ENCODE measurements around the gene SLC3A2.

The SLC3A2 gene

DNA sequence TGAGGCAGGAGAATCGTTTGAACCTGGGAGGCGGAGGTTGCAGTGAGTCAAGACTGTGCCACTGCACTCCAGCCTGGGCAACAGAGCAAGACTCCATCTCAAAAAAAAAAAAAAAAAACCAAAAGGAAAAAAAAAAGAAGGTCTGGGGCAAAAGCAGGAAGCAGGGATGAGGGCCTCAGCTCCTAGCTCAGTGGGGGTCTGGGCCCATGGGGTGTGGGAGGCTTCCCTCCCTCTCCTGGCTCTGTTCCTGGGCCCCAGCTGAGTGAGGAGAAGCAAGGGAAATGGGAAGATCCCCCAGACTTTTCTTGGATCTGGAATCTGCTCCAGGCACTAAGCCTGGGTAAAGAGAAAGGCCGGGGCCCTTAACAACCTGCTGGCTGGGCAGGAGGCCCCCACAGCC is 31.6 kb downstream of the SLC3A2 start:
- no peak for DNase-seq

DNA sequence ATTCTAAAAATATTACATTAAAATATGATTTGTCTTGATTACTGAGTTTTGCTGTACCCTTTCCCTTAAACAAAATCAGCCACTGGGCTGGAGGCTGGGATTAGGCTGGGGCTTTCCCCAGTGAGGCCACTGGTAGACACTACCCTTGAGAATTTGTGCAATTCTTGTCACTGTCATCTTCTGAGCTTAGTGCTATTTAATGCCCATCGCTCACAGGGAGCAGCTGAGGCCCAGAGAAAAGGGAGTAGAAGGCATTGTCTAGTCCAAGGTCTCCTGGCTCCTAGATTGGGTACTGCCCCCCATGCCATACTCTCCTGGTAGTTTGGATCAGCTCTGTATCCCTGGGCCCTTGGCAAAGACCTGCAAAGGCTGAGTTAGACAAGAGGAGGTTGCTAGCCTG is 33.7 kb downstream of the SLC3A2 start:
- no peak for DNase-seq

DNA sequence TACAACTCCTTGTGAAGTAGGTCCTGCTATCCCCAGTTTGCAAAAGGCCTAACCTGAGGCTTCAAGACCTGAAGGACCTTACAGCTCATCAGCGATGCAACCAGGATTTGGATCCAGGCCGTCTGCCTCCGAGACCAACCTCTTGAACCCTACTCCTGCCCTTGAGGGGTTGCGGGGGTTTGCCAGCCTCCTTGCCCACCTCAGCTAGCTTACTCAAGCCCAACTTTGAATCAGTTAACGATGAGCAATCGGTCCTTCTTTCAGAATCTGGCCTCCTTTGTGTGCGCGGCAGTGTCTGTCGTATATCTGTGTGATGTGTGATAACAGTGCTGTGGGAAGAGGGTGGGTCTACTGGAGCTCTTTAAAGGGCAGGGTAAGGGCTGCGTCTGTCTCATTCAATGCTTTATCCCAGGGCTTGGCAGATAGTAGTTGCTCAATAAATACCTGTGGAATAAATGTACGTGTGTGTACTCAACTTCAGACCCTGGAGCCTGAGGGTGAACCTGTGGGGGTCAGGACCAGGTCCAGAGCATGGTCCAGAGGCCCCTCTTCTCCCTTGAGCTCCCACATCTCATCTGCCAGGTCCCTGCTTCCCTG is 37.3 kb downstream of the SLC3A2 start:
- DNase-seq, result no peak

DNA sequence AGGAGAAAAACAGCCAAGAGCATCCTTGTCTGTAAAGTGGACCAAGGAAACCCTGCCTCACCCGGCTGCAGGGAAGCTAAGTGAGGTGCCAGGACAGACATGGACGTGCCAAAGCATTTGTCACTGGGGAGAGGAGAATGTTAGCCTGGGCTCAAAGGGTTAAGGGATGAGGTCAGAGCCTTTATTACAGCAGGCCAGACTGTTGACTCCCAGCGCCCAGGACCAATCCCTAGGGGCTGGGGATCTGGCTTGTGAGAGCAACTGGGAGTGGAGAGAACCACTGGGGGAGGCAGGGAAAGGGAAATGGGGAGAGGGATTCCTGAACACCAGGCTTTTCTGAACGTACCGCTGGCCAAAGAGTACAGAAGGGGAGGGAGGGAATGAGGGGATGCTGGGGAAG is 37.8 kb downstream of the SLC3A2 start:
- no peak for DNase-seq

DNA sequence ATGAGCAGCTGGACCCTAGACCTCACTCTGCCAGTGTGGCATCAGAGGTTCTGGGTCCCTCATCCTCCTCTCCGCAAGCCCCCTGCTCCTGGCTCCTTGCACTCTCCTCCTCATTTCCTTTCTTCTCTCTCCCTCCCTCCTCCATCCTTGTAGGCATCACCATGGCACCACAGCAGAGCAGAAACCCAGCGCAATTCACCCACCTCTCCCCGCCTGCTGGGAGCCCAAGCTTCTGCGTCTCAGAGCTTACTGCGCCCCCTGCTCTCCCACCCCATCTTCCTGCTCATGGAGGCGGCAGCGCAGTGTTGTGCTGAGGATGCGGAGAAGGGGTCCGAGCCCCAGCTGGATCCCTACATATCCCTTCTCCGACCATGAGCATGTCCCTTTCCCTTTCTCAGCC is 38.8 kb downstream of the SLC3A2 start:
- no peak for DNase-seq

DNA sequence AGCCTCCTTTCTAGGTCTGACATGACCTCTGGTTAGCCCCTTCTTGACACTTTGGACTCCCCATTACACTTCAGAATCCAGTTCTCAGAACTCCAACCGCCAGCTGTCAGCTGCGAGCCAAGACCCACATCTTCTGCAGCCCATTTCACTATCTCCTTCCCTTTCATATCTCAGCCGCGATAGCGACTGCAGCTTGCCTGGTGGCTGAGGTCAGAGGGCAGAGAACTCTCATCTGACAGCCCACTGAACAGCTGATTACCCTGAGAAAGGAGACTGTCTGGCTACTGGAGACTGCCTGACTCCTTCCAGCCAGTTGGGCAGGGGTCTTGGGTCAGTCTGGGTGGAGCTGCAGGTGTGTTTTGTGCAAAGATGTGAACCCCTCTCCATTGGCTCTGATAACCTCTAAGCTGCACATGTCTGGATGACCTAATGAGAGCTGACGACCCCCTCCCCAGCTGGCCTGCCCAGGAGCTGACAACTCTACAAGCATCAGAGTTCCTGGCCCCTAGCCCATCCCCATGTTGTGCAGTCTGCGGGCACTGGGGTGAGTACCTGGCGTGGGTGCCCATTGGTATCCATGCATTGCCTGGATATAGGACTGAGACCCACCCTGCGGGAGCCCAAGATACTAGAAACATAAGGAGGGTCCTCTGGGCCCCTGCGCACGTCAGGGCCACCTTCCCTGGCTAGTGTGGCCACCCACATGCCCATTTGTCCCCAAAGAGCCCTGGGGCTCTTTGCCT is 39.4 kb downstream of the SLC3A2 start:
- no peak for DNase-seq

DNA sequence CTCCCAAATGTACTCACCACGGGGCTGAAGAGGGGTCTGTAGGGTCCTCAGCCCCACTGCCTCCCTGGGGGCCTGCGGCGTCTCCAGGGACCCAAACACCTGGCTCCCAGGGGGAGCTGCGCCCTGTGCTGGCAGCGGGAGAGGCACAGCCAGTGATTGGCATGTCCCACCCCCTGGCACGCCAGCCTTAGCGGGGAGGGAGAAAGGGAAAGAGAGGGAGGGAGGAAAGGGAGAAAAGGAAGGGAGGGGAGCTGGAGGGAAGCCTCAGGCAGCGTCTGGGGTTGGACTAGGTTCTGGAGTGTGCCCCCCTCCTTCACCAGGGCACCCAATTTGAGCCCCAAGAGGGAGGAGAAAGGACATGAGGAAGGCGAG is 40.5 kb downstream of the SLC3A2 start, which contains the start of gene CHRM1:
TSS of gene CHRM1 (minus strand) at position 163 of the 372 bp plus-strand sequence. CDS start 10,263 bp downstream, outside the sequence.
- DNase-seq, result no peak

DNA sequence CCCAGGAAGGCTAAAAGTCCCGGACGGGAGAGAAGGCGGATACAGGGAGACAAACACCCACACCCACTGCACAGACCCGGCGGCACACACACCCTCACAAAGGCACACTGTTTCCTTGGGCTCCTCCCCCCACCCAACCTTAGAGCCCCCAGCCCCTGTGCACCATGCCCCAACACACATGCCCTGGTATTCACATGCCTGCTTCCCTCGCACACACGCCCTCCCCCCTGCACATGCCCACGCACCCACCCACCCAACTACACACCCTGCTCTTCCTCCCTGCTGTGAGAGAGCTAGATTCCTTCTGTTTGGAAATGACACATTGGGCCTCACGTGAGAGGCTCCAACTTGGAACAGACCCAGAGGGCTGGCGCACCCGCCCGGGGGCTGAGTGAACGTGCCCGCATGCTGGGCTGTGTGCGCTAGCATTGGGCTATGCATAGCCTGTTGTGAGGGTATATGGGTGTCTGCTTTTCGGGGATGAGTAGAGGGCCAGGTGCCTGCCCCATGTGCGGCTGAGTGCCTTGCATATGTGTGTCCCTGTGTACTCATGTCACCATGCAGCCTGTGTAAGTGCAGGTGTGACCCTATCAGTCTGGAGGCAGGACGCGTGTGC is 41.0 kb downstream of the SLC3A2 start:
- DNase-seq, result no peak

DNA sequence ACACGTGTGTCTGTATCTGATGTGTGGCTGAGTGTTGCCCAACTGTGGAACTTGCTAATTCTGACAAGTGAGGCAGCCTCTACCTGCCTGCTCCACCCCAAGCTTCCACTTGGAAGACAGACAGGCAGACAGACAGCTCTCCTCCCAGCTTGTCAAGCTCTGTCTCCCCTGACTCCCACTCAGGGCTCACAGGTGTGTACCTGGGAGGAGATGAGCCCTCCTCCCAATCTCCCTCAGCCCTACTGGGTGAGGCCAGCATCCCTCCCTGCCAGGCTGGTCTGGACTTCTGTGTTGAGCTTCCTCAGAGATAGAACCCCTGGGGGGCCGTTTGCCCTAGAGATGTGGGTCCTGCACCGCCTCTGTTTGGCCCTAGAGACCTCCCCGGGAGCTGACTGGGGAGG is 41.5 kb downstream of the SLC3A2 start:
- no peak for DNase-seq

DNA sequence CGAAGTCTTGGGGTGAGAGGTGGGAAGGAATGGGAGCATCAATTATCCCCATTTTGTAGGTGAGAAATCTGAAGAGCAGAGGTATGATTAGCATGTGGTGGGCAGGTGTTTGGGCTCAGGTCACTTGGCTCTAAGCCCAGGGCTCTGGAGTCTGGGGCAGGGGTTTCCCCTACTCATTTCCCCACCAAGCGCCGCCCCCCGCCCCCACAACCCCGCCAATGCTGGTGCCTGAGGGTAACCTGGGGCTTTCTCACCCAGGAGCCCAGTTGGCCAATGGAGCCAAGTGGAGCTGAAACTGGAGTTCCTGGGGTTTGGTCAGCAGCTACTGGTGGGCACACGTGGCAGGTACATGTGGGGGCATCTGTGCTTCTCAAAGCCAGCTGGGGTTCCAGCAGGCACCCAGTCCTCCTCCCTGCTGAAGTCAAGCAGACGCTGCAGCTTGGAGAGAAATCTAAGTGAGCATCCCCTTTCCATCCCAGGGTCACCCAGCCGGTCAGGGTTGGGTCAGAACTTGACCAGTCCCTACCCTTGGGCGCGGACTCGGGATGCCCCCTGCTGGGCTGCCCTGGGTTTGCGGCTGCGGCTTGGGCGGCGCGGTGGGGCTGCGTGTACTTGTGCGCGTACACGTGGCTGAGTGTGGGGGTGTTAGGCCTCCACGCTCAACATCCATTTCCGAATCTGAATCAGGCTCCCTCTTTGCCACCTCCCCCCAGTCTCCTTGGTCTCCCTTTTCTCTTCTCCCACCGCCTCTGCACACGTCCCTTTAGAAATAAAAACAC is 42.1 kb downstream of the SLC3A2 start:
- DNase-seq, result no peak

DNA sequence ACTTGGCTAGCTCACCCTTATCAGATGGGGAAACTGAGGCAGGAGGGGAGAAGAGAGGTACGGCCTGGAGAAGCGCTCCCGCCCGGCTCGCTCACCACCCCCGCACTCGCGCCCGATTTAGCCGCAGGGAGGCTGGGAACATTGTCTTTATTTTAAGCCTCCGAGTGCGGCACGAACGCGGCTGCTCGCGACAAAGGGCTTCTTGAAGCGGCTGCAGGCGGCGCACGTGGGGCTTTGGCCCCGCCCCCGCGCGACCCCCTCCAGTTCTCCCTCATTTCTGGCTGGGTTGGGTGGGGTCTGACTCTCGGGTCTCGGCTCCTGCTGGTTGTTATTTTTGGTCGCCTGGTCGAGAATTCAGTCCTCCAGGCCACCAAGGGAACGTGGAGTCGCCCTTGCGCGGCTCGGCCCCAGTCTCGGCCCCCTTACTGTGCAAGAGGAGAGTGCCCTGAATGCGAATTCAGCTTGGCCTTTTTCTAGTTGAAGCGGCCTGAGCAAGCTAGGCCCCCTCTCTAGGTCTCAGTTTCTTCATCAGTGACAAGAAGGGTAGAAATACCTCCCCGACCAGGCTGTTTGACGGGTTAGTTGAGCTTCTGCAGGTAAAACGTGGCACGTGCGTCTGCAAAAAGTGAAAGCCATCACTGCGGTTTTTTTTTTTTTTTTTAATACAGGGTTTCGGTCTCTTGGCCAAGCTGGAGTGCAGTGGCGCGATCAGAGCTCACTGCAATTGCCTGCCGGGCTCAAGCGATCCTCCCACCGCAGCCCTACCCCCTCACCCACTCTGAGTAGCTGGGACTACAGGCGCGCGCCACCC is 43.1 kb downstream of the SLC3A2 start:
- peak; percentile 17 for DNase-seq

DNA sequence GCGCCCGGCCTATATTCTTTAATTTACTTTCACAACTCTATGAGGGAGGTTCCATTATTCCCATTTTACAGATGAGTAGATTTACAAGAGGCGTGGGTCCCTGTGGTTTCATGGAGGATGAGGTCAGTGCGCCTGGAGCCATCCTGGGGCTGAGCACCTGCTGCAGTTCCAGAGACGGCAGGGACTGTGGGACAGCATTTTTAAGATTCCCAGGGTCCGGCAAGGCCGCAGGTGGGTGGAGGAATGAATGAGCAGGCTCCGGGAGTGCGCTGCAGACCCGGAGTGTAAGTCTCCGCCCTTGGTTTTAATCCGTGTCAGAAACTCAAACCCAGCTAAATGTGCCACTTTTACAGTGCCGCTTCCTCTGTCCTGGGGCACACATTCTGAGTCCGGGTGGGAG is 44.6 kb downstream of the SLC3A2 start:
- no peak for DNase-seq

DNA sequence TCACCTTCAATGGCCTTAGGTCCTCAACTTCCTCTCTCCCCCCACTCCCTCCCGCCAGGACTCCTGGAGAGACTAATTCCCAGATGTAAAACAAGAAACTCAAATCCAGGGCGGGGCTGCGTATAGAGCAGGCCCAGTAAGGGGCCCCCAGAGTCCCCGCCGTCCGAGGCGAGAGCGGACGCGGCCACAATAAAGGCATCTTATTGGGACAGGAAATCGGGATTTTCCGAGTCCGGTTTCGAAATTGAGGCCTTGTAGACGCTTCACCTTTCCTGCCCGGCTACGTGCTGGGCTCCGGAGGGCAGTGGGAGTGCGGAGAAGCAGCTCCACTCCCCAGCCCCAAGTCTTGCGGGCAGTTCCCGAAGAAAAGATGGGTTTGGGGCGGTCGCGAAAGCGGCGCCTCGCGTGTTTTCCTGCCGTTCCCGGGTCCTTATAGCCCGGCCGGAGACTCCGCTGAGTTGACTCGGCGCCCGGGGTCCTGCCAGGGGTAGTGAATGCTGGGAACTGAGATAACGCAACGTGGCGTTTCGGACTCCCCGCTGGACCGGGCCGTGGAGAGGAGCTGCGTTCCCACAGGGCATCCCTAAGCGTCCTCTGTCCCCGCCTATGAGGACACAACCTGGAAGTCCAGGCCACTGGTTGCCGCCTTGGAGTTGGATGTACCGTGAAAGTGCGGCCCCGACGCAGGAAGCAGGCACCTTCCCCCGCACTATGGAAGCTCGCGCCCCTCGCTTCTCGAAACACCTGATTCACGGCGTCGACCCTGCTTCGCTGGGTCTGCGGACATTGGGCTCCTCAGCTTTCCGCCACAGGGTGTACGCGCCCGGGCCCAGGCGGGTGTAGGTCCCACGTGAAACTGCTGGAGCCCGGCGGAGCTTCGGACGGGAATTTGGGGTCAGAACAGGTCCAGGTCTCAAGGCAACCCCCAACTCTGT is 45.3 kb downstream of the SLC3A2 start:
- no peak for DNase-seq

DNA sequence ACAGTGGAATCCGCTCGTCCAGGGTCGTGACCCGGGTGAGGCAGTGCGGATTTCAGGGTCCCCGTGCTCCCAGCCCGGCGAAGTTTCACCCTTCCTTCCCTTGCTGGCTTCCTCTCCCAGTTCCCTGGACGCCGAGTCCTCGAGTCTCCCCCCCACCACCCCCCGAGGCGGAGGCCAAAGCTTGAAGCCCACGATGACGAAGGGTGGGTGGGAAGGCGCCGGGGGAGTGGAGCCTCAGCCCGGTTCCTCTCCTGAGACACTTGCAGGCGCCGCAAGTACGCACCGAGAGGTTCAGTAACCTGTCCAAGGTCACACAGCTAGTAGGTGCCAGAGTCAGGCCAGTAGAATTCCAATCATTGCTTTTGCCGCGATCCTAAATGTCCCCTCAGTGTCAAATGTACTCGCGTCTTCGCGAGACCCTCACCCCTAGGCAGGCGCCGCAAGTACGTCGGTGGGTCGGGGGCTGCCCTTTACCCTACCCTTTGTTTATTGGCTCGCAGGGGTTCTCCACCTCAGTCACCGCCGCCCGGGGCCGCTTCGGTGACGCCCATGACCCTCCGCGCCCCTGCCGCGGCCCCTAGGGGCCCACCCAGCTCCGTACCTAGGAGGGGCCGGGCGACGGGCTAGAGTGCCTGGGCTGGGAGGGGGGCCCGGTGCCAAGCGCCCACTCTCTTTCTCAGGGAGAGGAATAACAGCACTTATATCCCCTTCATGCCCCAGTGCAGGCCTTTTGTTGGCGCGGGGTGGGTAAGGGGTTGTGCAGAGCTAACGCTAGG is 46.2 kb downstream of the SLC3A2 start:
- no peak for DNase-seq

DNA sequence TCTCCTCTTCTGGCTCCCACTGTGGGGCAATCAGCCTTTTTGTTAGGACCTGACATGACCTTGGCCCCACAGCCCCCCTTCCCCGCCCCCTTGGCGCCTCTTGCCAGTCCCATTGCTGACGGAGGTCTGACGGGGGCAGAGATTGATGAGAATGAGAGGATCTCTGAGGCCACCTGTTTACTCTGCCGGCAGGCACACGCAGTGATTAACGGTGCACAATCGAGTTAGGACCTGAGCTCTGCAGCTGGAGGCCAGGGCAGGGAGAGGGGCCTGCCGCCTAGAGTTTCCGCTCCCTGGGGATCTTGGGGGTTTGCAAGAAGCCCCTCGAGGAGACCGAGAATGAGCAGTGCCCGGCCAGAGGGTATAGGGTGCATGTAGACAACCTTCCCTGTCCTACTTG is 47.3 kb downstream of the SLC3A2 start:
- no peak for DNase-seq

DNA sequence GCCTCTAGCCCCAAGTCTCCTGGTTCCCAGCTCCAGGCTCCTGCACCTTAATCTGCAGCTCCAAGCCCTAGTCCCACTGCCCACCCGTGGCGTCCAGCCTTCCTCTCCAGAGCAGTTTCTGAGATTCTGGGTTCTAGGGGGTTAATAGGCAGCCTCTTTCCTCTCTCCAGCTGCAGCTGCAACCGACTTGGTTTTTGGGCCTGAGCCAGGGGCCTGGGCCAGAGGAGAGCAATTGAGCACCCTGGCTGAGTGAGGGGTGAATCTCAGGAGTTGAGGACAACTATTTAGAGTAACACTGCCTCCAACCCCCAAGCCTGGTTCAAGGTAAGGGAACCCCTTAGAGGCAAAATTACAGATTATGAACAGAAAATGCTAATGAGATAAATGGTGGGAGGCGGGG is 49.5 kb downstream of the SLC3A2 start:
- DNase-seq, result peak; percentile 64

DNA sequence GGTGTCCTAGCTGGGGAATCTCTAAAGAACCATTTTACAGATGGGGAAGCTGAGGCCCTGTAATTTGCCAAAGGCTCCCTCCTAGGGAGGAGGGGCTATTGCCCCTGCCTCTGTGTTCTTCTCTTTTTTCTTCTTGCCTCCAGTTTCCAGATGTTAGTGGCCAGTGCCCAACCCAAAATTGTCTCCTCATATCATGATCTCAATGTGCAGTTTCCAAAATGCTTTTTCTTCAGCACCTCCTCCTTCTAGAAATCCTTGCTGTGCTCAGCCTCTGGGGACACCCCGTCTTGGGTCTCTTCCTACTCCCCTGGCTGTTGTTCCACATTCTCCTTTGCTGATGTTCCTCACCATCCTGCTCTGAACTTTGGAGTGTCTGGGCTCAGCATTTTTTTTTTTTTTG is 50.0 kb downstream of the SLC3A2 start:
- DNase-seq, result no peak

DNA sequence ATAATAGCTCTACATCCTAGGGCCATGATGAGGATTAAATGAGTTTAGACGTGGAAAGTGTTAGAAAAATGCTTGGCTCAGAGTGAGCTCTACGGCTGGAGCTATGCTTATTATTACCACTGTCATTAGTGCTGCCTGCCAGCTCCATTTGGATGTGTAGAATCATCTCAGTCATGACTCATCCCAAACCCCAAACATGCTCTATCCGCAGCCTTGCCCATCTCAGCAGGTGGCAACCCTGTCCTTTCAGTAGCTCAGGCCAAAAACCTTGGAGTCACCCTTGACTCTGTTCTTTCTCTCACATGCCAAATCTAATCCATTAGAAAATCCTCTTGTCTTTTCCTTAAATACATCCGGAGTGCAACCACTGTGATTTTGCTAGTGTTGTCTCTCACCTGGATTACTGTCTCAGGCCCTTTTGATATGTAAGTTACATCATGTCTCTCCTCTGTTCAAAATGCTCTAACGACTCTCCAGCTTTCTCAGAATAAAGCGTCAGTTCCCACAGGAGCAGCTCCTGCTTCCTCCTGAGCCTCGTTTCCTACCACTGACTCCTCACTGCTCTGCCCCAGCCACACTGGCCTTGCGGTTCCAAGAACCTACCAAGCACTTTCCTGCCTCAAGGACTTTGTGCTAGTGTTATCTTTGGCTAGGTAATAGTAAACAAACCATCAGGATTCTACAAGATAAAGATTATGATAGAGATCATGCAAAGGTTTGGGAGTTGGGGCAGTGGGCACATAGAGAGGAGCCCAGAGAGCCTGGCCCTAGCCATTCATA is 51.0 kb downstream of the SLC3A2 start:
- DNase-seq, result no peak

DNA sequence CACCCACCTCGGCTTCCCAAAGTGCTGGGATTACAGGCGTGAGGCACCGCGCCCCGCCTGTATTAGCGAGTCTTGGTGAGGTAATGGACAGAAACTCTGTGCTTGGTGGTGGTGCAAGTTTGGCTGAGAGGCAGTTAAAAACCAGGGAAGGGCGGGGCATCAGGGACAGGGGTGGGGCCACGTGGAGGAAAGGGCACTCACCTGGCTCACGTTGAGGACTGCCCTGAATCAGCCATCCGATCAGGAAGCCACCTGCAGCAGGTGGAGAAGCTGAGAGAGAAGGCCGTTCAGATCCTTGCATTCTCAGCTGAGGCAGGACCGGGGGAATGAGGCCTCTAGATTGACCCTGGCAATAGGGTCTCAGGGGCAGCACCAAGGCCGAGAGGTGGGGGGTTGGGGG is 52.6 kb downstream of the SLC3A2 start:
- DNase-seq, result no peak
